Measurements from ENCODE around the gene MYL7. TPM values are rescaled to one million over a fixed set of nuclear protein-coding genes. Genes with fewer than 3 reads are reported as not detected.

Gene MYL7
- total RNA-seq, 1 experiment from 2014 or later = not detected

- no peak overlapping the region for H3K27ac ChIP-seq (ENCODE audit: low read depth, low read length)
- no peak for DNase-seq (ENCODE audit: low read depth, low spot score)
- H3K4me1 ChIP-seq (ENCODE audit: control insufficient read depth in 1 of 2, insufficient read depth in 2 of 2, low read length in 2 of 2) = peaks cover 0 to 9% of the 10 kb centered on the region in 2 experiments; a peak in 2 of 4 replicates
- RAD21 ChIA-PET (ENCODE audit: low non-redundant PET in 1 of 2, low total read pairs in 2 of 2, uncharacterized antibody in 2 of 2, unreplicated experiment in 2 of 2) = no interaction called here
- BruUV-seq (replicated peaks) = no TSS peak
- H3K4me3 ChIP-seq (replicated peaks in 1 of 2; ENCODE audit: low read depth in 1 of 2, low read length in 2 of 2) = no peak overlapping the region
- no peaks in the 10 kb centered on the region for H3K9me3 ChIP-seq (ENCODE audit: control insufficient read depth in 1 of 2, insufficient read depth in 1 of 2, low read depth in 1 of 2, low read length in 2 of 2)
- intact Hi-C loops (cut with micrococcal nuclease) = loop anchor here (5.0 kb wide), 1 partner anchor 33 kb away; no protein-coding TSS in a partner anchor
- H3K27me3 ChIP-seq (ENCODE audit: insufficient read depth, low read length) = no peaks in the 10 kb centered on the region
- CTCF ChIA-PET = no interaction called here
- no peak overlapping the region for H2AFZ ChIP-seq (ENCODE audit: low read depth, low read length, poor library complexity, severe bottlenecking)
- TF ChIP-seq SRF (IDR thresholded peaks at IDR 0.05; ENCODE audit: low read depth) (no peak), ZBTB33 (IDR thresholded peaks at IDR 0.05; ENCODE audit: extremely low read depth, insufficient replicate concordance, low read length) (no peak), YY1 (IDR thresholded peaks at IDR 0.05; ENCODE audit: extremely low read depth, insufficient replicate concordance, low read depth, low read length) (no peak), CEBPB (IDR thresholded peaks at IDR 0.05; ENCODE audit: low read depth) (no peak), TCF7L2 (IDR thresholded peaks at IDR 0.05; ENCODE audit: borderline replicate concordance, extremely low read depth, insufficient read depth, insufficient read length) (no peak)
- TF ChIP-seq, protein P1, sequence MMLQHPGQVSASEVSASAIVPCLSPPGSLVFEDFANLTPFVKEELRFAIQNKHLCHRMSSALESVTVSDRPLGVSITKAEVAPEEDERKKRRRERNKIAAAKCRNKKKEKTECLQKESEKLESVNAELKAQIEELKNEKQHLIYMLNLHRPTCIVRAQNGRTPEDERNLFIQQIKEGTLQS (IDR thresholded peaks at IDR 0.05) = no peak
- TF ChIP-seq, protein P2, sequence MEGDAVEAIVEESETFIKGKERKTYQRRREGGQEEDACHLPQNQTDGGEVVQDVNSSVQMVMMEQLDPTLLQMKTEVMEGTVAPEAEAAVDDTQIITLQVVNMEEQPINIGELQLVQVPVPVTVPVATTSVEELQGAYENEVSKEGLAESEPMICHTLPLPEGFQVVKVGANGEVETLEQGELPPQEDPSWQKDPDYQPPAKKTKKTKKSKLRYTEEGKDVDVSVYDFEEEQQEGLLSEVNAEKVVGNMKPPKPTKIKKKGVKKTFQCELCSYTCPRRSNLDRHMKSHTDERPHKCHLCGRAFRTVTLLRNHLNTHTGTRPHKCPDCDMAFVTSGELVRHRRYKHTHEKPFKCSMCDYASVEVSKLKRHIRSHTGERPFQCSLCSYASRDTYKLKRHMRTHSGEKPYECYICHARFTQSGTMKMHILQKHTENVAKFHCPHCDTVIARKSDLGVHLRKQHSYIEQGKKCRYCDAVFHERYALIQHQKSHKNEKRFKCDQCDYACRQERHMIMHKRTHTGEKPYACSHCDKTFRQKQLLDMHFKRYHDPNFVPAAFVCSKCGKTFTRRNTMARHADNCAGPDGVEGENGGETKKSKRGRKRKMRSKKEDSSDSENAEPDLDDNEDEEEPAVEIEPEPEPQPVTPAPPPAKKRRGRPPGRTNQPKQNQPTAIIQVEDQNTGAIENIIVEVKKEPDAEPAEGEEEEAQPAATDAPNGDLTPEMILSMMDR (IDR thresholded peaks at IDR 0.05 in 2 of 3, conservative IDR thresholded peaks at IDR 0.05 in 1 of 3; ENCODE audit: borderline replicate concordance in 1 of 3, insufficient read depth in 1 of 3, low read depth in 2 of 3, low read length in 2 of 3) = no peak
- H3K79me2 ChIP-seq (ENCODE audit: insufficient read depth, low read length) = no peaks in the 10 kb centered on the region
- POLR2A ChIA-PET = no interaction called here
- H3K4me2 ChIP-seq (ENCODE audit: low read length) = no peak overlapping the region
- ATAC-seq = no peak
- H4K20me1 ChIP-seq (ENCODE audit: insufficient read depth) = no peaks in the 10 kb centered on the region
- H3K36me3 ChIP-seq (ENCODE audit: control insufficient read depth in 1 of 2, insufficient read depth in 2 of 2, low read length in 2 of 2) = no peaks in the 10 kb centered on the region
- no peak overlapping the region for H3K9ac ChIP-seq (ENCODE audit: low read length)
- no peaks in the 10 kb centered on the region for H3K9me2 ChIP-seq (ENCODE audit: insufficient read depth)
These were observed 7.9 kb upstream of the MYL7 start for GRCh38 chr7:44148961-44149536.

Measured in HCT116 (cell line).